ENCODE results near the gene ABTB2. TPM values are rescaled to one million over a fixed set of nuclear protein-coding genes. Genes with fewer than 3 reads are reported as not detected.
A peak's percentile ranks its signal among the peaks of the same experiment; 100 is the strongest.
"Not testable (repeated sequence)": the region's sequence is repeated elsewhere in the genome, so short reads cannot be mapped to it uniquely, and the experiment has no call there.

ABTB2 gene
- total RNA-seq, 1 experiment from 2014 or later: 6.0 TPM

DNA sequence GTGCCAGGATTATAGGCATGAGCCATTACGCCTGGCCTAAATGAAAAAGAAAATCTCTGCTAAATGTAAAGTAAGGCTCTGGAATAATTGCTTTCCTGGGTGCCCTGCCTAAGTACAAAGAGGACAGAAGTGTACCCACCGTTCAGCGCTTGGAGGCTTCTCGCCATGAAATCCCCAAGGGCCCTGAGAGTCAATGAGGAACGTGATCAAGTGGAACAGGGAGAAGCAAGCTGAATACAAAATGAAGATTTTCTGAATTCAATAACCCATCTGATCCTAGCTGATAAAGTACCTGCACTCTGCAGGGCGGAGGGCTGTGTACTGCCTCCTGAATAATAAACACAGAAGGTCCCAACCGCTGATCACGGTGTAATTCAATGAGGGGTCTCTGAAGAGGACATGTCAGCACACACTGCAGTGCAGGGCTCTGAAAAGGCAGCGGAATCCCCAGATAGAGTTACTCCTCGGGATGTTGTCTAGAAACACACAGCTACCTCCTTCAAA, 97.7 kb downstream of the ABTB2 start:
- DNase-seq (ENCODE audit: low read depth): no peak
- in situ Hi-C loops (cut with HindIII; ENCODE audit: low pct_unique_long_range_greater_than_20kb, low sequenced_read_pairs): no loop called here

DNA sequence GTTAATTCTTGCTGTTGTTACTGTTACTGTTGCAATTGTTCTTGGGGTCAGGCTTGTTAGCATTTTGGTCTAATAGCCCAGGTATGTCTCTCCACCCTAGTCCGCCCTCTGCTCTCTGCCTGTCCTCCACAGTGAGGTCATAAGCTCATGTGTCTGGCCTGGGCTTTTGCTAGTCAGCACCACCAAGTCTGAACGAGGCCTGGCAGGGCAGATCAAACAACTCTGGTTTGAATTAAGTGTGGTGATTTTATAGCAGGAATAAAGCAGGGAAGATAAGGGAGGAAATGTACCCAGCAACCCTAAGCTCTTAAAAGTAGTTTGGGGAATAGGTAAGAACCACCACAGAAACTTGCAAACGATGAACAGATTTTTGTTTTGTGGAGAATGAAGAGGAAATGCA, 98.7 kb downstream of the ABTB2 start:
- in situ Hi-C loops (cut with HindIII; ENCODE audit: low pct_unique_long_range_greater_than_20kb, low sequenced_read_pairs): no loop called here
- no peak for DNase-seq (ENCODE audit: low read depth)

DNA sequence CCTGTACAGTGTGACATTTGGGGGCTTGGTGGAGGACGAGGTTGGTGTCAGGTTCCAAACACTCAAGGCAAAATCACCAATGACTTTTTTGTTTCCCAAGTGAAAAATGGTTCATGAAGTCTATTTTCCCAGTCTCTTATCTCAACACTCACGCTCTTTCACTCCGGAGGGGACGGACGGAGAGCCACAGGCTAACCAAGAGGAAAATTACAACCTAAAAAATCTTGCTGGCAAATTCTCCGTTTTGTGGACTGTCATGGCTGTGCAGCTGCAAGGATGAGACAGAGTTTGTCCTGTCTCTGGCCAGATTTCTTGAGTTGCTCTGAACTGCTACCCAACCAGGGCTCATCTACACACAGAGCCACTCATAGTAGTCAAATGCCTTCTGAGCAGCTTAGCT, 101.2 kb downstream of the ABTB2 start:
- no peak for DNase-seq (ENCODE audit: low read depth)
- in situ Hi-C loops (cut with HindIII; ENCODE audit: low pct_unique_long_range_greater_than_20kb, low sequenced_read_pairs): no loop called here

DNA sequence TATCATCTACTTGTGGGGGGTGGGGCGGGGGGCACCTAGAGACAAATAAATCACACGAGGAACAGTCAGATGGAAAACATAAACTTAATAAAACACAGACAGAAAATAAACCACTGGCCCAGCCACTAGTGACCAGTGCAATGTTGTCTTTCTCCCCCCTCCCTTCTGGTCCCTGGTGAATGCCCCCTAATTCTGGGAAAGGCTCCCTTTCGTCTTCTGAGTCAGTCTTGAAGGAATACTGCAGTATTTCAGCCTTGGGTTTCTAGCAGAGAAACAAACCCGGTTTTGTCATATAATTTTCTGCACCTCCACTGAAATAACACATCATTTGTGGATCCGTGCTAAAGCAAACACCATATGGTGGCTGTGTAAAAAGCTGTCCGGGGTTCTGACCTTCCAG, 101.7 kb downstream of the ABTB2 start:
- no peak for DNase-seq (ENCODE audit: low read depth)

DNA sequence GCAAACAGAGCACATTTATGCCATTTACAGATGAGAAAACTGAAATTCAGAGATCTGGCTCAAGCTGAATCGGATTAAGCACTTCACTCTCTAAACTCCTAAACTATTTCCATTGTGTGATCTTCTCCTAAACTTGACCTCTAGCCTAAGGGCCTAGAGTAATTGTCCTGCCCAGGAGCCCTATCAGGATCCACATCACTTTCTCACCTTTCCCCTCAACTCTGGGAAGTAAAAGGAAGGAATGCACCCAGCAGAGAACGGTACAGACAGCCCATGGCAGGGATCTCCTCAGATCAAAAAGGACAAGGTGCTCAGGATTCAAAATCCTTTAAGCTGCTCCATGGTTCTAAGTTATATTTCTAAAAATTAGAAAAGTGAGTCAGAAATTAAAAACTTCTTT, 102.7 kb downstream of the ABTB2 start:
- no peak for DNase-seq (ENCODE audit: low read depth)
- in situ Hi-C loops (cut with HindIII; ENCODE audit: low pct_unique_long_range_greater_than_20kb, low sequenced_read_pairs): no loop called here

More for the DNA sequence above, 101.7 kb downstream of the ABTB2 start:
- in situ Hi-C loops (cut with HindIII; ENCODE audit: low pct_unique_long_range_greater_than_20kb, low sequenced_read_pairs): no loop called here

DNA sequence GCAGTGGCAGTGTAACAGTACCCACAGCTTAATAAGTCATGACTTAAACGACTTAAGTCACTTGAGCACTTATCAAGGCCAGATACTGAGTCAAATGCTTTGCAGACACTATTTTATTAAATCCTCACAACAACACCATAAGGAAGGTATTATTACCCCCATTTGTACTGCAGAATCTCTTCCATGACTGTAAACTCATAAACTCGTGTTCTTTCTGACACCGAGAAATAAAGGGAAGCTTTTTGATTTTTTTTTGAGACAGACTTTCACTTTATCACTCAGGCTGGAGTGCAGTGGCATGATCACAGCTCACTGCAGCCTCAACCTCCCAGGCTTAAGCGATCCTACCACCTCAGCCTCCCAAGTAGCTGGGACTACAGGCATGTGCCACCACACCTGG, 103.8 kb downstream of the ABTB2 start:
- no peak for DNase-seq (ENCODE audit: low read depth)
- in situ Hi-C loops (cut with HindIII; ENCODE audit: low pct_unique_long_range_greater_than_20kb, low sequenced_read_pairs): no loop called here

DNA sequence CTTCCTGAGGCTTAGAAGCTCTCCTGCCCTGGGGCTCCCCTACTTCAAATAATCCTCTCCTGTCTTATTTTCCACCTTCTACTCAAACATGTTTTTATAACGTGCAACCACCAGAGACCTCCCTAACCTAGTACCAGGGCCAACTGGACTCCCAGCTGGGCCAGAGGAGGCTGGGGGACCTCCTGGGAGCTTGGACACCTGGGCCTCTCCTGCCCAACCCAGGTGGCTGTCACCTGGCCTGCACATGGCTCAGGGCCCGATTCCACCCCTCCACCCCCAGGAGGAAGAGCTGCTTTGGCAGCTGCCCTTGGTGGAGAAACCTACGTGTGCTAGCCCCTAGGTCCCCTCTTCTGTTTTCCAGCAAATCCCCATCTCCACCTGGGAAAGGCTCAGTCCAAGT, 105.2 kb downstream of the ABTB2 start:
- DNase-seq (ENCODE audit: low read depth): no peak
- in situ Hi-C loops (cut with HindIII; ENCODE audit: low pct_unique_long_range_greater_than_20kb, low sequenced_read_pairs): no loop called here

DNA sequence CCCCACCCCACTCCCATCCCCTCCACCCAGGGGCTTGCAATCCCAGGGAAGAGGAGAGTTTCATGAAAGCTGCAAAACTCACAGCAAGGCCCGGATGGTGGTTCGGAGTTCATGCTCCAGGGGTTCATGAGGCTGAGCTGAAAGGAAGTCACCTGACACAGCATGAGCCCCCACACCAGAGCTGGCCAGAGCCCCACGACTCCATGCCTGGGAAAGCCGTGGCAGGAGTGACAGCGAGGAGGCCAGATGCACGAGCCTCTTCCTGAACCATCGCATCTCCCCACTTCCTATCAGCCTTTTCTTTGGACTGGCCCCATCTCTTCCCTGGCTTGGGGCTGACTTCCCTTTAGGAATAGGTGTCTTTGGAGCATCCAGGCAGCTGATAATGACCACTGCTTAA, 105.8 kb downstream of the ABTB2 start:
- in situ Hi-C loops (cut with HindIII; ENCODE audit: low pct_unique_long_range_greater_than_20kb, low sequenced_read_pairs): no loop called here
- DNase-seq (ENCODE audit: low read depth): no peak

DNA sequence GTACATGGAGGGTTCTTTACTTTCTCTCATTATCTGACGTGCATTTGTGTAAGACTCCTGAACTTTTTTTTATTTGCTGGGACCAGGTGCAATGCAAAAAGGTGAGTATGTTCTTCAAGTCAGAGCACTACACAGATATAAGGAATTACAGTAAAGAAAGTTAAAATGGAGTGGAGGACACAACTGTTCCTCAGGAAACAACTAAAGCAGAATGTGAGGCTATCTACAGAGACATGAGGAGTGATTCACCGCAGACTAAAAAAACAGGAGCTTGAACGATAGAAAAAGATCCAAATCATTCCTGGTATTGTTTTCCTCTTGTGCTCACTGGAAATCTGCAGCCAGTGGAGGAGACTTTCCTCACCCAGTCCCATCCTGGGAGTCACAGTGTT, 106.2 kb downstream of the ABTB2 start:
- no peak for DNase-seq (ENCODE audit: low read depth)

DNA sequence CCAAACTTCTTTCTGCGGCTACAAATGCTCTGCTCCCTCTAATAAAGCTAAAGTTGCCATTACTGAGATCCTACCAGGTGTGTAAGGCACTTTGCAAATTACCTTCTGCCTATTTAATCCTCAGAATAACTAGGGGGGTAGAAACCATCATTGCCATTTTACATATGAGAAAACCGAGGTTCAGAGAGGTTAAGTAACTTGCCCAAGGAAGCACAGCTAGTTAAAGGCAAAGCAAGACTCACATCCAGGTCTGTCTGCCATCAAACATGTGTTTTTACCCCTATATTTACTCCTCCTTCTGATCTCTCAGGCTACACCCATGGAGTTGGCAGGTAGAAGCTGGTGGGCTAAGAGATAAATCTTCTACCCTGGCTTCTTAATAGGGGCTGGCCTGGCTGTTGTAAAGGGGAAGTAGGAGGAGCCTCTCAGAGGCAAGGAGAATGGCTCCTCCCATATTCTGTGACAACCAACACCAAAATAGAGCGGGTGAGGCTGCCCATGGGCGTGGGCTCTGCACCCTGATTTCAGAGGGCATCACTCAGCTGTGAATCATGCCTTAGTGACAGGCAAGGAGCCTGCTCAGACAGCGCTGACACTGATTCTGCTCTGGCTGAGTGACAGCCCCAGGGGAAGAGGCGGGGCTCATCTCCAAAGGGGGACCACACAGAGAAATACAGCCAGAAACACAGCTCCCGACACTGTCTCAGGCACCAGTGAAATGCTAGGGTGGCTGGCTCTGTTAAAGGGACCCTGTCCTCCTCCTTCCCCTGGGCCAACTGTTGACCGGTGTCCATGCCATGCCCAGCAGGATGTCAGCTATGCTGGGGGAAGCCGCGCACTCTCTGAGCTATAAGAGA, 106.8 kb downstream of the ABTB2 start:
- in situ Hi-C loops (cut with HindIII; ENCODE audit: low pct_unique_long_range_greater_than_20kb, low sequenced_read_pairs): no loop called here
- peak; percentile 78 for DNase-seq (ENCODE audit: low read depth)

More for the DNA sequence above, 106.2 kb downstream of the ABTB2 start:
- in situ Hi-C loops (cut with HindIII; ENCODE audit: low pct_unique_long_range_greater_than_20kb, low sequenced_read_pairs): no loop called here

DNA sequence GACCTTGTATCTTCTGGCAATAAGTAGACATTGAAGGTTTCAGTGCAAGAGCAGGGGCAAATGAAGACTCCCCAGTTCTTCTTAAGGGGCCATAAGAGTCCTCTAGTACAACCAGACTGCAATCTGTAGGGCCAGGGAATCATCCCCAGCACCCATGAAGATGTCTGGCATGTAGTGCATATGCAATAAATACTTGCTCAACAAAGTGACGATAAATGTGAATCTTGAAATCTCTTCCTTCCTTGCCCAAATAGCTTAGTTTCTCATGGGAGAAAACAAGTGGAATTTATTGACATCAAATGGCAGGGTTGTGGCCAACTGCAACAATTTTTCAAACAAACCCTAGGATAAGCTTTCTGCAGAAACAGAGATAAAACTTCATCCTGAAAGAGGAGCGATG, 107.6 kb downstream of the ABTB2 start:
- in situ Hi-C loops (cut with HindIII; ENCODE audit: low pct_unique_long_range_greater_than_20kb, low sequenced_read_pairs): no loop called here
- no peak for DNase-seq (ENCODE audit: low read depth)

DNA sequence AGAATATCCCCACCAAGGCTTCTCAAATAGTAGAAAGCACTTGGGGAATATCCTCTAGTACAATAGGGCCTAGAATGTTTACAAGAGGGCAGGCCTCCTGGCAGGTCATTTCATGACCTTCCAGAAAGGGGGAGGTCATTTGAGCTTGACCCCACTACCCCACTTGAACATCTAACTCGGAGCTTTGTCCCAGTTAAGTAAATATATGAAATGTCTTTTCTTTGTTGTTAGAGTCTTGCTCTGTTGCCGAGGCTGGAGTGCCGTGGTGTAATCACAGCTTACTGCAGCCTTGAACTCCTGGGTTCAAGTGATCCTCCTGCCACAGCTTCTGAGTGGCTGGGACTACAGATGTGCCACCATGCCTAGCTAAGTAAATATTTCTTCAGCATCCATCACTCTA, 108.4 kb downstream of the ABTB2 start:
- in situ Hi-C loops (cut with HindIII; ENCODE audit: low pct_unique_long_range_greater_than_20kb, low sequenced_read_pairs): no loop called here
- DNase-seq (ENCODE audit: low read depth): no peak

DNA sequence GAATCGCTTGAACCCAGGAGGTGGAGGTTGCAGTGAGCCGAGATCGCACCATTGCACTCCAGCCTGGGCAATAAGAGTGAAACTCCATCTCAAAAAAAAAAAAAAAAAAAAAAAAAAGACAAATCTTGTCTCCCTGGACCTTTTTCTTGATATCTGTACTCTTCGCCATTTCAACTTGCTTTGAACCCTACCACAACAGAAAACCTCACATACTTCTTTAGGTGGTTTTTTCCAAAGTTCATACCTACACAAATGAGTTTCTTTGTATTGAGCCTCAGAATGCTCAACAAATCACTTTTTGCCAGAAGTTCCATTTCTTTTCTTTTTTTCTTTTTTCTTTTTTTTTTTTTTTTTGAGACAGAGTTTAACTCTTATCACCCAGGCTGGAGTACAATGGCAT, 111.3 kb downstream of the ABTB2 start:
- DNase-seq (ENCODE audit: low read depth); in situ Hi-C loops (cut with HindIII; ENCODE audit: low pct_unique_long_range_greater_than_20kb, low sequenced_read_pairs): not testable (repeated sequence)

DNA sequence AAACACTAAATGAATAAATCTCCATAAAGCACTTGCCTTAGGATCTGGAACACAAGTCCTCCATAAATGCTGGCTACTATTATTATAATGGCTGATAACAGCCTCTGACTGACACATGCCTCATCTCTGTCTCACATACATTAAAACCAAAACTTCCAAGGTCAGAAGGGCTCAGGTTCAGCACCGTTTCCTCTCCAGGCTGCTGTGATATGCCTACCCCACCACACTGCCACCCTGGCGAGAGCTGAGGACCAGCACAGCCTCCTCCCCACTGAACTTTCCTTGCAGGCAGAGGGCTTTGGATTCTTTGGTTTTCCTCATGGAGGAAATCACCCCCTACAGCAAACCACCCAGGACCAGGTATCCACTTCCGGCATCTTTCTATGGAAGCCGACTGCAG, 112.8 kb downstream of the ABTB2 start:
- DNase-seq (ENCODE audit: low read depth): no peak
- in situ Hi-C loops (cut with HindIII; ENCODE audit: low pct_unique_long_range_greater_than_20kb, low sequenced_read_pairs): no loop called here

DNA sequence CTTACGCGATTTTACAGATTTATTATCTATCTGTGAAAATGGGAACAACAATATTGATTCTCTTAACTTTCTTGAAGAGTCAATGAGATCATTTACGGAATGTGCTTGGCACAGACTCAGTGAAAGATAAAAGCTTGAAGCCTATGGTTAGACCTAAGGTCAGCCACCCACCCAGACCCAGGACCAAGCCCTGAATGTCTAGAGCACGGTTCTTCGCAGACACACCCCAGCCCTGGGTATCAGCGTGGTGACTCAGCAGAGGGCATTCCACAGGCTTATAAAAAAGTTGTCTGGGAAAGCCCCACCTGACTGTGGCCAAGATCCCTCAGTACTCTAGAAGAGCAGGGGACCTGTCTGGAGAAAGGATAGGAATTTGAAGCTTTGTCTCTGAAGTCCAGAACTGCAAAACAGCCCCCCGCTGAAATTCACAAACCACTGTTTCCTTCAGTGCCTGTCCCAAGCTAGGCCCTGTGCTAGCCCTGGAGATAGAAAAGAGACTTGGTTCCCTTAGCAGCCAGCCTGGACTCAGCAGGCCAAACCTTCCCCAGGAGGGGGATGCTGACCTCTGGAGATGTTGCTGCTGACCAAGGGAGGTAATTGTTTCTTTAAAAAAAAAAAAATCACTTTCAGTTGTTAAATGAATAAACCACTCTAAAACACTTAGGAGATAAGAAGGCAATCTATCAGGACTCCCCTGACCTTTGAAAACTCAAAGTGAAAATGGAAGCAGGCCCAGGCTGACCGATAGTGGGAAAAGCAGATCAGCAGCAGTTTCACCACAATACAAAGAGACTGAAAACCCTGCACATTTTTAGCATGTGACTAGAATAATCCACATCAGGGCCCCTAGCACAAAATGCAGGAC, 114.0 kb downstream of the ABTB2 start:
- DNase-seq (ENCODE audit: low read depth): peak; percentile 86
- in situ Hi-C loops (cut with HindIII; ENCODE audit: low pct_unique_long_range_greater_than_20kb, low sequenced_read_pairs): no loop called here

DNA sequence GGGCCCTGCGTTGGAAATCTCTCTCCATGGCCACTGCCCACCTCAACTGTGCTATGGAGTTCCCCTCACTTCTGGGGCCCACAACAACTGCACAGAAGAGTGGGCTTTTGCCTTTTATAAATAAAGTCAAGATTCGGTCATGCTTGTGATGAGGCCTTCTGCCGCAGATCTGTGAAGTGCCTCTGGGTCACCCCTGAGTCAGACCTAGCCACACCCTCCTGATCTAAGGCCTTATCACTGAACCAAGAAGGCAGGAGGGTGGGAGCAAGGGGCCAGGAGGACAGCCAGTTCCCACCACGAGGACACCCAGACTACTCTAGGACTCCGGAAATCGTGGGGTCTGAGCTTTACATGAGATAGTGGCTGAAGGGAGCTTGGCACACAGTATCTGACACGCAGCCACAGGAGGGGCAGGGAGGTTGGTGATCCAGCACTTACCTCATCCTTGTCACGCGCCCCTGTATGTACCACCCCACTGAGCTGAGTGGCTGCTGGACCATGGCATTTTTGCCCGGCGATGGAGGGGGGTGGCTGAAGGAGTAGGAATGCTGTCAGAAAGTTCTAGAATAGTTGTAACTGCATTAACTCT, 115.7 kb downstream of the ABTB2 start:
- peak; percentile 91 for DNase-seq (ENCODE audit: low read depth)
- in situ Hi-C loops (cut with HindIII; ENCODE audit: low pct_unique_long_range_greater_than_20kb, low sequenced_read_pairs): no loop called here

DNA sequence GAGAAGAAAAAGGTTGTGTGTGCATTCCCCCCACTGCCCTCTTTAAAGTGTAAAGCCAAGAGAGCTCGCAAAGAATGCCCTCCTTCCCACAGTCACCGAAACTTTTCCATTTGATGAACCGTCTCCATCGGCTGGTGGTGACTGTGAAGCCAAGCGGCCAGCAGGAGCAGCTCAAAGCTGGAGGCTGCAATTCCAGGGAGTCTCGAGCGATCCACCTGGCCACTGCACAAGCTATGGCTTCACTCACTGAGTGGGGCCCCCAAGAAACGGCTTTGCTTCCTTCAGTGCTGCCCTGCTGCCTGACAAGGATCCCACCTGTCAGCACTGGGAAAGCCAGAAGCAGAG, 117.7 kb downstream of the ABTB2 start:
- DNase-seq (ENCODE audit: low read depth): no peak
- in situ Hi-C loops (cut with HindIII; ENCODE audit: low pct_unique_long_range_greater_than_20kb, low sequenced_read_pairs): no loop called here

DNA sequence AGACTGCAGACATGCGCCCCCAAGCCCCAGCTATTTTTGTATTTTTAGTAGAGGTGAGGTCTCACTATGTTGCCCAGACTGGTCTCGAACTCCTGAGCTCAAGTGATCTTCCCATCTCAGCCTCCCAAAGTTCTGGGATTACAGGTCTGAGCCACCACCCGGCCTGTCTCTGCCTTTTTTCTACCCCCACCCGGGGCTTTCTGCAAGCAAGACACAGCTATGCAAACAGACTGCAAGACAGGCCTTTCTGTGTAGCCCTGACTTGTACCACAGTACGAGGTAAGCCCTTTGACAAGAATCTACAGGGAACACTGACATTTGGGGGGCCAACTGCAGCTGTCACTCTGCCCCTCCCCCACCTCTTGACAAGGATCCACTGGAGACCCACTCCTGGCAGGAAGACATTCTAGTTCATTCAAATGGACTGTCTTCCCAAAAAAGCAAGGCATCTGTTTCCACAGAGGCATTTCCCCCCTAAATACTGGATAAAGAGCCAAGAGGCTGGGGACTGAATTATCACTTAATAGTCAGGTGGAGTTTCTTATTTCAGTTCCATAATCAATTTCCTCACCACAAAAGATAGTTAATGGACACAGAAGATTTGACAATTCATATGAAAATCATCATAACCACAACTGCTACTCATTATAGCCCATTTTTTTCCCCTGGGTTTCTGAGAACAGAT, 118.2 kb downstream of the ABTB2 start:
- no peak for DNase-seq (ENCODE audit: low read depth)
- in situ Hi-C loops (cut with HindIII; ENCODE audit: low pct_unique_long_range_greater_than_20kb, low sequenced_read_pairs): no loop called here
